ENCODE measurements around the gene ABCG1. TPM values are rescaled to one million over a fixed set of nuclear protein-coding genes. Genes with fewer than 3 reads are reported as not detected.

ABCG1 gene
- total and polyA plus RNA-seq, 4 donors, result 11.5 to 65.0 (median 35.0) TPM

DNA sequence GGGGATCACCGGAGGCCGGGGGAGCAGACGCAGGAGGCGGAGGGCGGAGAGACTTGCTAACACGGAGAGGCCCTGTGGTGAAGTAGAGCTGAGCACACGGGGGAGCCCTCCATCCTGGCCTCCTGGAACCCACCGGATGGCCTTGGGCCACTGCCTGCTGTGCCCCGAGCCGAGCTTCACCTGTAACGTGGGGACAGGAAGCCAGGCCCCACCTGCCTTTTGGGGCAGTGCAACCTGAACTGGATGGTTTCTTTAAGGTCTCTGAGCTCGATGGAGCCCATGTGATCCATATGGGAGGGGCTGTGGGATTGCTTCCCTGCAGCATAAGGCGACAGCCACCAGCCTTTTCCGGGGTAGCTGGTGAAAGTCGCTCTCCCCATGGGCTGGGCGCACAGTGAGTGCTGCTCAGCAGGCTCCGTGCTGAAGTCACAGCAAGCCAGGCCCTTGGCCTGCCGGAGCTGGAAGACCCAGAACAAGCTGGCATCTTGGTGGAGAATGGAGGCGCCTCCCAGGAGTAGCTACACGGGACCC is 60.5 kb downstream of the ABCG1 start:
- Histone ChIP-seq H3K27me3 (ENCODE audit: control insufficient read depth in 3 of 3, insufficient read depth in 3 of 3, low read length in 2 of 3) (no peaks in the 10 kb centered on the region), H3K4me1 (ENCODE audit: control insufficient read depth in 5 of 5, insufficient read depth in 5 of 5, low read length in 5 of 5) (peaks cover 0 to 3% (median 0%) of the 10 kb centered on the region in 5 donors), H3K9me3 (ENCODE audit: control insufficient read depth in 4 of 4, insufficient read depth in 3 of 4, low read length in 3 of 4) (no peaks in the 10 kb centered on the region), H3K4me3 (no peak overlapping the region), H3K27ac (ENCODE audit: low read depth in 1 of 2, low read length in 1 of 2) (no peak overlapping the region), H3K9ac (ENCODE audit: insufficient read depth in 1 of 2, low read length in 2 of 2) (no peak overlapping the region), H3K36me3 (ENCODE audit: control insufficient read depth in 4 of 4, insufficient read depth in 4 of 4, low read length in 4 of 4) (peaks cover 0 to 44% (median 0%) of the 10 kb centered on the region in 4 donors)
- DNase-seq (no peak), ATAC-seq (ENCODE audit: insufficient read depth, low FRiP score) (no peak)
- WGBS, 2 donors, result 90 to 92% methylated on average over 20 of the region's 20 CpGs
- TF ChIP-seq, protein P1, sequence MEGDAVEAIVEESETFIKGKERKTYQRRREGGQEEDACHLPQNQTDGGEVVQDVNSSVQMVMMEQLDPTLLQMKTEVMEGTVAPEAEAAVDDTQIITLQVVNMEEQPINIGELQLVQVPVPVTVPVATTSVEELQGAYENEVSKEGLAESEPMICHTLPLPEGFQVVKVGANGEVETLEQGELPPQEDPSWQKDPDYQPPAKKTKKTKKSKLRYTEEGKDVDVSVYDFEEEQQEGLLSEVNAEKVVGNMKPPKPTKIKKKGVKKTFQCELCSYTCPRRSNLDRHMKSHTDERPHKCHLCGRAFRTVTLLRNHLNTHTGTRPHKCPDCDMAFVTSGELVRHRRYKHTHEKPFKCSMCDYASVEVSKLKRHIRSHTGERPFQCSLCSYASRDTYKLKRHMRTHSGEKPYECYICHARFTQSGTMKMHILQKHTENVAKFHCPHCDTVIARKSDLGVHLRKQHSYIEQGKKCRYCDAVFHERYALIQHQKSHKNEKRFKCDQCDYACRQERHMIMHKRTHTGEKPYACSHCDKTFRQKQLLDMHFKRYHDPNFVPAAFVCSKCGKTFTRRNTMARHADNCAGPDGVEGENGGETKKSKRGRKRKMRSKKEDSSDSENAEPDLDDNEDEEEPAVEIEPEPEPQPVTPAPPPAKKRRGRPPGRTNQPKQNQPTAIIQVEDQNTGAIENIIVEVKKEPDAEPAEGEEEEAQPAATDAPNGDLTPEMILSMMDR (IDR thresholded peaks at IDR 0.05; ENCODE audit: control extremely low read depth, extremely low read depth), result no peak

DNA sequence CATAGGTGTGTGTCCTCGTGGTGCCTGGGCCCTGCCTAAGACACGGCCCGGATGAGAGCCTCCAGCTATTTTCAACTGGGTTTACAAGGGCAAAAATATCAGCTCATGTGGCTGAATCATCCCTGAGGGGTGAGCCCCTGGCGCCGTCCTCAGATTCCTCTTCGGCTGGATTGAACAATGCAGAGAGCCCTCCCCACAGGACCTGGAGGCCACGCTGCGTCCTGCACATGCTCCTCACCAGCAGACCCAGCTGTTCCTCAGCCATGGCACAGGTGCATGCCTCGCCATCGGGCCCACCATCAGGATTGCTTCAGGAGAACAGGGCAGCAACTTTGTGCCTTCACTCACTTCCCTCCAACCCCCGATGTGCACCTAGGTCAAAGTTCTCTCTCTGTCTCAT is 60.9 kb downstream of the ABCG1 start:
- Histone ChIP-seq H3K36me3 (ENCODE audit: control insufficient read depth in 4 of 4, insufficient read depth in 4 of 4, low read length in 4 of 4) (peaks cover 0 to 43% (median 1%) of the 10 kb centered on the region in 4 donors), H3K27ac (ENCODE audit: low read depth in 1 of 2, low read length in 1 of 2) (no peak overlapping the region), H3K4me3 (no peak overlapping the region), H3K9me3 (ENCODE audit: control insufficient read depth in 4 of 4, insufficient read depth in 3 of 4, low read length in 3 of 4) (no peaks in the 10 kb centered on the region), H3K4me1 (ENCODE audit: control insufficient read depth in 5 of 5, insufficient read depth in 5 of 5, low read length in 5 of 5) (peaks cover 0 to 3% (median 0%) of the 10 kb centered on the region in 5 donors), H3K9ac (ENCODE audit: insufficient read depth in 1 of 2, low read length in 2 of 2) (no peak overlapping the region), H3K27me3 (ENCODE audit: control insufficient read depth in 3 of 3, insufficient read depth in 3 of 3, low read length in 2 of 3) (no peaks in the 10 kb centered on the region)
- DNase-seq, result no peak
- 90 to 96% methylated on average over 11 of the region's 11 CpGs for WGBS, 2 donors
- TF ChIP-seq, protein P1 (IDR thresholded peaks at IDR 0.05; ENCODE audit: control extremely low read depth, extremely low read depth), result no peak
- no peak for ATAC-seq (ENCODE audit: insufficient read depth, low FRiP score)

DNA sequence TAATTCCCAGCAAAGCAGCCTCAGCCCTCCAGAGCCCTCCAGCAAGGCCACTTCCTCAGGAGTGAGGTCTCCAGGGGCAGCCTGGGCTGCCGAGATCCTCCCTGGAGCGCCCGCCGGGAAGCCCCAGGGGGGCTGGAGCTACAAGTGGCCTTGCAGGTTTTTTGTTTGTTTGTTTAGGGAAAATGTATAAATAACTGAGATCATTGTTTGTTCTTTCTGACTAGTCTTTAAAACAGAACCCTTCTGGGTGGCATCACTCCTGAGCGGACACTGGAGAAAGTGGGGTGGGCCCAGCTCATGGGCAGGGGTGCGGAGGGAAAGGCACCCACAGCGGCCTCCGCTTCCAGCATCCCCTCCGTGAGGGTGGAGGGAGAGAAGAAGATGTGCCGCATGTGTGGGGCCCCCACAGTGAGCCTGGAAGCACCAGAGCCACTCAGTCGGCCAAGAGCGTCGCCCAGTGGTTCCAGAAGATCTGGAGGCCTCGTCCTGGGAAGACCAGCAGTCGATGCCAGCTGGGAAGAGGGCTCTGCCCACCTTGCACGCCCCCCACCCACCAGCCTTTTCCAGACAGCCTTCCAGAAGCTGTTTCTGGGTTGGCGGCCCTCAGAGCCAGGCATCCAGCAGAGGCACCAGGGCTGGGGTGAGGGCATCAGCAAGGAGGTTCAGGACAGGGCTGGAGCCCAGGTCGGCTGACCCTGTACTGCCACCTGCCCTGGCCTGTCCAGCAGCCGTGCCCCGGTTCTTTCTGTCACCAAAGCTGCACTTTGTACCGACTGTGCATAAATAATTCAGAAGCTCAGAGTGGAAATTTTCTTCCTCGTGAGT is 61.6 kb downstream of the ABCG1 start:
- DNase-seq, result no peak
- no peak overlapping the region for H3K4me3 ChIP-seq
- no peak for ATAC-seq (ENCODE audit: insufficient read depth, low FRiP score)
- 91 to 95% methylated on average over 17 to 22 of the region's 22 CpGs for WGBS, 2 donors
- H3K36me3 ChIP-seq (ENCODE audit: control insufficient read depth in 4 of 4, insufficient read depth in 4 of 4, low read length in 4 of 4), result peaks cover 0 to 38% (median 1%) of the 10 kb centered on the region in 4 donors
- no peak overlapping the region for H3K9ac ChIP-seq (ENCODE audit: insufficient read depth in 1 of 2, low read length in 2 of 2)
- no peaks in the 10 kb centered on the region for H3K9me3 ChIP-seq (ENCODE audit: control insufficient read depth in 4 of 4, insufficient read depth in 3 of 4, low read length in 3 of 4)
- peaks cover 0 to 3% (median 0%) of the 10 kb centered on the region in 5 donors for H3K4me1 ChIP-seq (ENCODE audit: control insufficient read depth in 5 of 5, insufficient read depth in 5 of 5, low read length in 5 of 5)
- H3K27ac ChIP-seq (ENCODE audit: low read depth in 1 of 2, low read length in 1 of 2), result no peak overlapping the region
- TF ChIP-seq, protein P1 (IDR thresholded peaks at IDR 0.05; ENCODE audit: control extremely low read depth, extremely low read depth), result no peak
- no peaks in the 10 kb centered on the region for H3K27me3 ChIP-seq (ENCODE audit: control insufficient read depth in 3 of 3, insufficient read depth in 3 of 3, low read length in 2 of 3)
